IPS DF 19.7 (cell line): Measurements from ENCODE around the gene CST2.
"Not testable (repeated sequence)": the region's sequence is repeated elsewhere in the genome, so short reads cannot be mapped to it uniquely, and the experiment has no call there.

Experiments used
- DNase-seq: peaks from one replicate; pipeline ENCODE4 v3.0.0-alpha.2; 2013; ENCODE audit warnings: low read depth, low spot score

The CST2 gene

DNA sequence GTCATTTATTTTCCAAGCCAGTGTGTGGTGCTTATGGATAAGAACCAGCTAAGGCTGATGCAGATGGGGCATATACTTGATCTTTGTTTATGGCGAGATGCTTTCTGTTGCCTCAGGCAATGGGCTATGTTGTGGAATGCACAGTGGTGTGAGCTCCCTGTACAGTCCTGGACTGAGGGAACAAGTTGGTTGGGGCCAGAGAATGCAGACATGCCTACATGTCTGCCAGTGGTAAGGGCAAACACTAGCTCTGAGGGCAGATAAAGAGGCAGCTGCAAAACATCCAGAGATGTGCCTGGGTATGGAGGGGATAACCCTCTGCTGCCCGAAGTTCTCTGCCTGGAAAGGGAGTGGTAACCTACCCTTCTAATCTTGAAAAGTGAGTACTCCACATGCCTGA, 16.2 kb downstream of the CST2 start:
- not testable (repeated sequence) for DNase-seq

GRCh38 chr20:23800865-23801264, 25.7 kb downstream of the CST2 start:
- DNase-seq, result no peak

DNA sequence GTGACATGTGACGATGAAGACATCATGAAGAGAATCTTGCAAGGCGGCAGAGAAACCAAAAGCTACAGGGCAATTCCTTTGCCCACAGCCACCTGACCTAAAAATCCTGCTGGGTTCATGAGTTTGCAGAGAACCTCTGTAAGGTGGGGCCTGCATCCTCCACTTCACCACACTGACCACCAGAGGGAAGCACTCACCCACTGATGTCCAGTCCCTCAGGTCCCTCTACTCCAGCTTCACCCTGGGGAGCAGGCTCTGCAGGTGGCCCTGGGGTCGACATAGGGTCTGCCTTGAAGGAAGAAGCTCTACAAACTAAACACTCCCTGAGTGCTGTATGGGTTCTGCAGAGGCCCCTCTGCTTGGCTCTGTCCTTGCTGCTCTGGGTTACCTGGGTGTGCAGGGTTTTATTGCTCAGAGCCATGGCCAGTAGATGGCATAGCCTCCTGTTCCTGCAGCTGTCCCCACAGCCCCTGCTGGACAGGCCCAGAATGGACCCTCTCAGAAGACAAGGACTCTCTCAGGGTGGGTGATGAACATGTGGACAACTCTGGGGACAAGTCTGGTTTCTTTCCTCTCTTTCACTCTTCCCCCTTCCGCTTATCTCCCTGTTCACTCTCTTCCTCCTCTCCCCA, 27.2 kb downstream of the CST2 start:
- not testable (repeated sequence) for DNase-seq

DNA sequence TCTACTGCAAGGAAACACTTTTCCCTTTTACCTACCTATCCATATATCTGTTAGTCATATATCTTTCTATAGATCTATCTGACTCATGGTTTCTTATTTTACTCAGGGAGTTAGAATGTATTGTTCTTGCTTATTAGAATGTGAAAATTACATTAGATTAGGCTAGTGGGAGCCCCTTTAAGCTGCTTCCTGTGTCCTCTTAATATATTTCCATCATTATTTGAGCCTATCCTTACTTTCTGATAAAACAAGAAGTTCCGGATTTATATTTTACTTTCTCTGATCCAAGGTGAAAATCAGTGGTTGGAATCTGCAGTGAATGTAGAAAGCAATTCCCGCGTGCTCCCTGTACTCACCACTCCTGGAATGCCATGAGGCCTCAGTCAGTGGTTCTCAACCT, 31.0 kb downstream of the CST2 start:
- DNase-seq, result no peak

DNA sequence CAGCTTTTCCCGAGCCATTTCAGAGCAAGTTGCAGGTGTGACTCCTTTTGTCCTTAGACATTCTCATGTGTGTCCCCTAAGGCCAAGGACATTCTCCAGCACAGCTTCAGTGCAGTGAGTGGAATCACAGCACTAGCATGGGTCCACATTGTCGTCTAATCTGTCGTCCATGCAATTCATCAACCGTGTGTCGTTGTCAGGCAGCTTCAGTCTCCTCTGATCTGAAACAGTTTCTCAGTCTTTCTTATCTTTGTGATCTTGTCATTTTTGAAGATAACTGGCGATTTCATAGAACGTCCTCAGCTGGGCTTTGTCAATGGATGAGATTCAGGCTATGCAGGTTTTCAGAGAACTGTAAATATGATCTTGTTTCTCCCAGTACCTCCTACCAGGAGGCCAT, 31.7 kb downstream of the CST2 start:
- no peak for DNase-seq

DNA sequence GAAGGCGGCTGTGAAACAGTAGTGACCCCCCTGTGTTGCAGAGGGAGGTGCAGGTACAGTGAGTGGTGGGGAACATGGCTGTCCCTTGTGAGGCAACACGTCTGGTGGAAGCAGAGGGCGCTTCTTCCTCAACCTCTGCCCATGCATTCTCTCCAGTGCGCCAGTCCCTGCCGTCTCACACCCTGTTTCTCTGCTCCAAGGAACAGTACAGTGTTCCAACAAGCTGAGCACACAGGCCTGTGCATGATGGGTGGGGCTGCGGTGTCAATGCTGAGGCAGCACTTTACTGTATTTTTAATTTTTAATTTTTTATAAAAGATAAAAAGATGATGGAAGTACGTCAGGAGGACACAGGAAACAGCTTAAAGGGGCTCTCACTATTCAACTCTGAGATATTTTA, 32.5 kb downstream of the CST2 start:
- no peak for DNase-seq

- DNase-seq, result no peak
Observed at GRCh38 chr20:23783447-23783846, 43.1 kb downstream of the CST2 start.

GRCh38 chr20:23782366-23782983, 44.1 kb downstream of the CST2 start:
- DNase-seq, result no peak

GRCh38 chr20:23778676-23779075, 47.9 kb downstream of the CST2 start:
- DNase-seq, result not testable (repeated sequence)

GRCh38 chr20:23777380-23777779, 49.1 kb downstream of the CST2 start:
- DNase-seq, result not testable (repeated sequence)

DNA sequence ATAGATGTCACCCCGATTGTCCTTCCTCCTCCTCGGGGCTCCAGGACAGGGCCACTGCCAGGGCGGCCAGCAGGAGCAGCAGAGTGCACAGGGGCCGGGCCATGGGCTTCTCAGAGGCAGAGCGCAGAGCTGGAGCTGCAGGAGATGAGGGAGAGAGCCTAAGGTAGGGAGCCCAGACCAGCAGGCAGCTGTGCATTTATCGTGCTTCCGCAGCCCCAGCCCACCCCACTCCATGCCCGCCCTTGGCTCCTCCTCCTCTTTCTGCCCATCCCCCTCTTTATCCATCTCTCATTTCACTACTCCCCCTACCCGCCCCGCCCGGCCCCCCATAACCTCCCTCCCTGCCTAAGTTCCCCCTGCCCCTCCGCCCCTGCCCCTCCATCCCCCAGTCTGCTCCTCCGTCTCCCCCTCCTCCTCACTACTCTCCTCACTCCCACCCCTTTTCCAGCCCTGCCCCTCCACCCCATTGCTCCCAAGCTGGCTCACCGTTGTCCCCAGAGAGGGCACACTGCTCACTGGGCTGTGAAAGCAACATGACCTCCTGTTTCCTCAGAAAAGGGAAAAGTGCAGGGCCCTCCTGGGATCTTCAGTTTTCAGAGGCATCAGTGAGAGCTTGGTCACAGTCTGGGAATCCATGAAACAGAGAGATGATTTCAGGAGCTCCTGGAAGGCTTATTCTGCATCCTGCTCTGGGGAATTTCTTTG, 50.3 kb downstream of the CST2 start:
- no peak for DNase-seq

- DNase-seq, result no peak
Observed at GRCh38 chr20:23774081-23774480, 52.4 kb downstream of the CST2 start.
